ENCODE measurements around the gene ELF2.
"Not testable (repeated sequence)": the region's sequence is repeated elsewhere in the genome, so short reads cannot be mapped to it uniquely, and the experiment has no call there.

ELF2 gene

DNA sequence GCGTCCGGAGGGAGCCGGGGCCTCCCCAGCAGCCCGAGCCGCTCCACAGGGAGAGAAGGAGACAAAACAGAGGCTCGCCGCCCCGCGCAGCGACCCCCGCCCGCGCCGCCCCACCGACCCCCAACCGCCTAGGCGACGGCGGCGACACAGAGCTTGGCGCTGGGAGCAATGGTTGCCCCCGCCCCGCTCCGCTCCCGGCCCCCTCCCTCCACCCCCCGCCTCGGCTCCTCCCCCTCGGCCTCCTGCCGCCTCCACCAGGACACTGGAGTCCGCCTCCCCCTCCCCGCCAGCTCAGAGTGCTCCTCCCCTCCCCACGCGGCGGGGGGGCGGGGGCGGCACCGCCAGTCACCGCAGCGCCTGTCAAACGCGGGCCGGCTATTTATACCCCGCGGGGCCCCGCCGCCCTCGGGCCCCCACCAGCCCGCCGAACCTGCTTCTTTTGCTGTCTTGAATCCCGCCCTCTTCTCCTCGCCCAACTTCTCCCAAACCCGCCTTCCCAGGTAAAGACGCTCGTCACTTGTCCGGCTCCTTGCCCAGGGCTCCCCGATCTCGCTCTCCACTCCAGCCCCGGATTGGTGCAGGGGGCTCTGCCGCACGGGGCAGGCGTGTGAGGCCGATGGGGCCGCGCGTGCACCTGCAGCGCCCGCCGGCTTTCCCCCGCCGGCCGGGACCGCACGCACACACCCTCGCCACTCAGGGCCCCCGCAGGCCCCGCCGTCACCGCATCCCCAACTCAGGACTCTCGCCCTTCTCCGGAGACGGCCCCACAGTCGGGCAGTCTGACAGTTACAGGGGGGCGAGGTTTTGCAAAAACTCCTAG, at the start of gene ELF2:
Gene ELF2, minus strand, starts transcription at position 170 of the 820 bp plus-strand sequence. CDS start 39,517 bp downstream, outside the sequence.
- peak; percentile 97 for DNase-seq (ENCODE audit: low spot score)

DNA sequence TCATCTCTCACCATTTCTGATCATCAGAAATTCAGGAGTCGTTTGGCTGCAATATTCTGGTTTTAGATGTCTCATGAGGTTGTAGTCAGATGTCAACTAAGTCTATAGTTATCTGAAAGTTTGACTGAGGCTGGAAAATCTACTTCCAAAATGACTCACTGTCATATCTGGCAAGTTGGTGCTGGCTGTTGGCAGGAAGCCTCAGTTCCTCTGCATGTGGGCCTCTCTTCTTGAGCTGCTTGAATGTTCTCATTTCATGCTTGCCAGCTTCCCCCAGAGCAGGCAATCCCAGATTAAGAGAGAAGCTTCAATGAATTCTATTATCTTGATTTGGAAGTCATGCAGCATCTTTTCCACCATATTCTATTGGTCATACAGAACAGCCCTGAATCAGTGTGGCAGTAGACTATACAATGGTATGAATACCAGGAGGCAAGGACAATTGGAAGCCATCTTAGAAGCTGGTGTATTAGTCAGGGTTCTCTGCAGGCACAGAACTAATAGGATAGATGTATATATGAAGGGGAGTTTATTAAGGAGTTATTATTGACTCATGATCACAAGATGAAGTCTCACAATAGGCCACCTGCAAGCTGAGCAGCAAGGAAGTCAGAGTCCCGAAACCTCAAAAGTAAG, 46.8 kb upstream of the ELF2 start:
- DNase-seq (ENCODE audit: low spot score), result no peak

DNA sequence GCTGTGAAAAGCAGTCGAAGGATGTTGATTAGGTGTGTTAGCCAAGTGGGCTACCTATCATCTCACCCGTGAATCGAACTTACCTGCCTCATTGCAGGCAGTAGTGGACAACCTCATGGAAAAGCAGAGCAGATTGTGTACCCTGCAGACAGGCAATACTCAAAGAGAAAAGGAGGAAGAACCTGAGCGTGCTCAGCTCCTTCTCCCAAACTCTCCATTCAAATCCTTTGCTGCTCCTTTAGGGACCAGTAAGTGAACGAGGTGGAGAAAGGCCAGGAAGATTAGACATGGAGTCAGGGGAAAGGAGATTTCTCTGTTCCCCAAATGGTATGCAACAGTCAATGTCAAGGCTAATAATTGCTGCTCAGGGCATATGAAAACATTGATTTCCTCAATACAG, 45.2 kb upstream of the ELF2 start:
- no peak for DNase-seq (ENCODE audit: low spot score)

DNA sequence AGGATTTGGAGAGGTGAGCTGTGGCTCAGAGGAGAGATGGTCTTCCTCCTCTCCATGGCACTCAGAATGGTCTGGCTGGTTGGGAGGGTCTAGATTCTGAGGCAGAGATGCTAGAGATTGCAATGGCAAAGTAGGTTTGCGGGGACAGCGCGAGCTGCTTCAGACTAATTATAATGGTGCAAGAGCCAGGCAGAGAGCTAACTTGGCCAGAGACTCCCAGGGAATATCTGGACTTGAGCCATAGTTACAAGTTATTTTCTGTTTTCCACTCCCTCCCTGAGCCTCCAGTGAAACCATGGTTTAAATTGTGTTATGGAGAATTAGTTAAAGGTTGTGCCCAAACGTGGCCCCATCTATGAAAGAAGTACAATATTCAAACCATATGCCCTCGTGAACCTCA, 44.7 kb upstream of the ELF2 start:
- no peak for DNase-seq (ENCODE audit: low spot score)

DNA sequence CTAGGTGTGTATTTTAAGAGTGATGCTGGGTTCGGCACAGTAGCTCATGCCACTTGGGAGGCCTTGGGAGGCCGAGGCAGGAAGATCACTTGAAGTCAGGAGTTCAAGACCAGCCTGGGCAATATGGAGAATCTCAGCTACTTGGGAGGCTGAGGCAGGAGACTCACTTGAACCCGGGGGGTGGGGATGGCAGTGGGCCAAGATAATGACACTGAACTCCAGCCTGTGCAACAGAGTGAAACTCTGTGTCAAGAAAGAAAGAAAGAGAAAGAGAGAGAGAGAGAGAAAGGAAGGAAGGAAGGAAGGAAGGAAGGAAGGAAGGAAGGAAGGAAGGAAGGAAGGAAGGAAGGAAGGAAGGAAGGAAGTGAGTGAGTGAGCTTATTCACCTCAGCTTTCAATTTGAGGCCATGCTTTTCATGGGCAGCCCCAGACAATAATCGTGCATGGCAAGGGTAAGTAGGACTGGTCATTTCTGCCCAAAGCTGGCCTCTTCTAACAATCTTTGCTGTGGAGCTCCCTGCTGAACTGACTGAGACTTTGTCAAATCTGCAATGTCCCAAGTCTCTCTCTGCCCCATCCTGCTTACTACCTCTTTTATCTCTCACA, 42.5 kb upstream of the ELF2 start:
- DNase-seq (ENCODE audit: low spot score), result no peak

DNA sequence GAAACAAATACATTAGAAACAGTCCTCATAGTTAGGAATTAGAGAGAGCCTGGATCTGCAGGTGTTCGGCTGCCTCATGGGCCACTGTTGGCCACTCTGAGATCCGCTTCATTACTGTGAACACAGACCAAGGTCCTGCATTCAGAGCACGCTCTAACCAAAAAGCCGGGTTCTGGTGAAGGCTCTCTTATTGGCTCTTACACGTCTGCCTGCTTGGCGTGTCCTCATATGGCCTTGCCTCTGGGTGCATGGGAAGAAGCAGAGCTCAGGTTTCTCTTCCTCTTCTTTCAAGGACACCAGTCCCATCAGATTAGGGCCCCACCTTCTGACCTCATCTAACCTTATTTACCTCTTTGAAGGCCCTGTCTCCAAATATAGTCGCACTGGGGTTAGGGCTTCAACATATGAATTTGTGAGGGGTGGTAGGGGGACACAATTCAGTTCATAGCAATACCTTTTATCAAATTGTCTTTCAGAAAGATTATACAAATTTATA, 37.1 kb upstream of the ELF2 start:
- DNase-seq (ENCODE audit: low spot score), result no peak

DNA sequence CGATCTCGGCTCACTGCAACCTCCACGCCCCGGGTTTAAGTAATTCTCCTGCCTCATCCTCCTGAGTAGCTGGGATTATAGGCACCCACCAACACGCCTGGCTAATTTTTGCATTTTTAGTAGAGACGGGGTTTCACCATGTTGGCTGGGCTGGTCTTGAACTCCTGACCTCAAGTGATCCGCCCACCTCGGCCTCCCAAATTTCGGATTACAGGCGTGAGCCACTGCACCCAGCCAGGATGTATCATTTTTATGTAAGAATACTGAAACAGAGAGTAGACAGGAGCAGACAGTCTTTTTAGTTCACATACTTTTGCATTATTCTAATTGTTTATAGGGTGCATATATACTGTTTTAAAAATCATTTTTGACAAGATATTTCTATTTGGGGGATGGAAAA, 36.6 kb upstream of the ELF2 start:
- not testable (repeated sequence) for DNase-seq (ENCODE audit: low spot score)

DNA sequence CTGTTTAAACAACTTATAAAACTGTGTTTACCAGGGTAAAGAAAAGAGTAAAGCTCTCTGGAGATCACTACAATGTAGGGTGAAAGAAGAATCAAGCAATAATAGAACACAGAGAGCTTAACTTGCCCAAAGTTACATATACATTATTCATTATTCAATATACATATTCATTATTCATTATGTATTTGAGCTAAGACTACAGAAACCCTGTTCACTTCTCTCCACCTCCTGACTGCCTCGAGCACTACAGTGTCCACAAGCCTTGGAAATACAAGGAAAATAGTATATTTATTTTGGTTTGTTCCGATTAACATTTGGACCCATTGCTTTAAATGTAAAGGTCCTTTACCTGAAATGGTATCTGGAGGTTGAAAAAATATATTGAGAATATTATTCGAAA, 35.9 kb upstream of the ELF2 start:
- DNase-seq (ENCODE audit: low spot score), result no peak

DNA sequence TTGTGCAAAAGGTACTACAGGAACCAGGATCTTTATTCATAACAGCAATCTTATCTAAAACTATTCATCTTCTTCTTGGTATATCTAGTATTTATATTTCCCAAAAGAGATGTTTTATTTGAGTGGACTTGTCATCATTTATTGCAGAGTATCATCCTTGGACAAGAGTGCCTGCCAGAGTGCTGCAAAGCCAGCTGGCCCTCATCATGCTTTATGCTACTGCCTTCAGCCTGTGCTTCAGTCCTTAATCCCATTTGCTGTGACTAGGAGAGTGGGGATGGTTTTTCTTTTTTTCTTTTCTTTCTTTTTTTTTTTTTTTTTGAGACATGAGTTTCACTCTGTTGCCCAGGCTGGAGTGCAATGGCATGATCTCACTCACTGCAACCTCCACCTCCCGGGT, 33.5 kb upstream of the ELF2 start:
- DNase-seq (ENCODE audit: low spot score), result no peak

DNA sequence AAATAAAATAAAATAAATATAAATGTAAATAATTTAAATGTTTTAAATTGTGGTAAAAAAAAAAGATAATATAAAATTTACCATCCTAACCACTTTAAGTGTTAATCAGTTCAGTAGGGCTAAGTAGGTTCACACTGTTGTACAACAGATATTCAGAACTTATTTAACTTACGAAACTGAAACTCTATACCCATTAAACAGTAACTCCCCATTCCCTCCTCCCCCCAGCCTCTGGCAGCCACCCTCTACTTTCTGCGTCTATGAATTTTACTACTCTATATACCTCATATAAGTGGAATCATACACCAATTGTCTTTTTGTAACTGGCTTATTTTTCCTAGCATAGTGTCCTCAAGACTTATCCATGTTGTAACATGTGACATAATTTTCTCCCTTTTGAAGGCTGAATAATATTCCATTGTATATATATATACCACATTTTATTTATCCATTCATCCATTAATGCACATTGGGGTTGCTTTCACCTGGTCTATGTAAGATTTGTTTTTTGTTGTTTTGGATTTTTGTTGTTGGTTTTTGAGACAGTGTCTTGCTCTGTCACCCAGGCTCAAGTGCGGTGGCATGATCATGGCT, 32.5 kb upstream of the ELF2 start:
- no peak for DNase-seq (ENCODE audit: low spot score)

DNA sequence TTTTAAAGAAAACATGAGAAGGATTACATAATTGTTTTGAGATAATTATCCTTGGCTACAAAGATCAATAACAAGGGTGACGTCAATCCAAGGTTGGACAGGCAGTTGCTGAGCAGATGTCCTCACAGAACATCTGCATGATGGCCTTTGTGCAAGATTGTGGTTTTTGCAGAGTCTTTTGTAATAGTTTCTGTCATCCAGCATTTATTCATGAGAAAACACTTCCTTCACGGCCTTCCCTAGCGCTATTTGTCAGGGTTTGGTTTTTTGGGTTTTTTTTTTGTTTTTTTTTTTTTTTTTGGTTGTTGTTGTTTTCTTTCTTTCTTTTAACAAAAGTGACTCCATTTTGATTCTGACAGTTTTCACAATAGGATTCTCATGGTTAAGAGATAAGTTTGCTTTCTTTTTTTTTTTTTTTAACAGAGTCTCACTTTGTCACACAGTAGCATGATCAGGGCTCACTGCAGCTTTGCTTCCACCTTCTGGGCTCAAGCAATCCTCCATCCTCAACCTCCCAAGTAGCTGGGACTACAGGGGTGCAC, 31.5 kb upstream of the ELF2 start:
- DNase-seq (ENCODE audit: low spot score), result no peak

DNA sequence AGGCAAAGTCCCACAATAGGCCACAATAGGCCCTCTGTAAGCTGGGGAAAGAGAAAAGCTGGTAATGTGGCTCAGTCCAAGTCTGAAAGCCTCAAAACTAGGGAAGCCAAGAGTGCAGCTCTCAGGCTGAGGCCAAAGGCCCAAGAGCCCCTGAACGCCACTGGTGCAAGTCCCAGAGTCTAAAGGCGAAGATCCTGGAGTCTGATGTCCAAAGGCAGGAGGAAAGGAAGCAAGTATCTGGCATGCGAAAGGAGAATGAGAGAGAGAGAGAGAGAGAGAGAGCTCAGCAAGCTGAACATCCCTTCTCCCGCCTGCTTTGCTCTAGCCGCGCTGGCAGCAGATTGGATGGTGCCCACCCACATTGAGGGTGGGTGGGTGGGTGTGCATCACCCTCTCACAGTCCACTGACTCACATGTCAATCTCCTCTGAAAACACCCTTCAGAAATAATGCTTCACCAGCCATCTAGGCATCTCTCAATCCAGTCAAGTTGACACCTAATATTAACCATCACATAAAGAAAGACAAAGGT, 30.9 kb upstream of the ELF2 start:
- no peak for DNase-seq (ENCODE audit: low spot score)

DNA sequence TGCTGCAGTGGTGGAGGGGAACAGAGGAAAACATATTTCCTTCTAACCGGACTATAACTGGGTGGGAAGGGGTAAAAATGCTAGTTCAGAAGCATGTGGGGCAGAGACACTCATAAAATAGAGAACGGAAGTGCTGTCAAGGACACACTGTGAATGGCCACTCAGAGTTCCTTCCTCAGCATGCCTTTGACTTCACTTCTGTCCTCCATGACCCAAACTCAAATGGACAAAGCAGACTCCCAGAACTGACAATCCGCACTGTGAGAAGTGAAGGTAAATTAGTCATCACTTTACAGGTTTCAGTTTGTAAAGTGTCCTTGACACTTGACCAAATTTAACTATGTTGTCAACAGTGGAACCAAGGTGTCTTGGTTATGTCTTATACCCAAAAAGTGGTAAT, 30.2 kb upstream of the ELF2 start:
- DNase-seq (ENCODE audit: low spot score), result no peak

DNA sequence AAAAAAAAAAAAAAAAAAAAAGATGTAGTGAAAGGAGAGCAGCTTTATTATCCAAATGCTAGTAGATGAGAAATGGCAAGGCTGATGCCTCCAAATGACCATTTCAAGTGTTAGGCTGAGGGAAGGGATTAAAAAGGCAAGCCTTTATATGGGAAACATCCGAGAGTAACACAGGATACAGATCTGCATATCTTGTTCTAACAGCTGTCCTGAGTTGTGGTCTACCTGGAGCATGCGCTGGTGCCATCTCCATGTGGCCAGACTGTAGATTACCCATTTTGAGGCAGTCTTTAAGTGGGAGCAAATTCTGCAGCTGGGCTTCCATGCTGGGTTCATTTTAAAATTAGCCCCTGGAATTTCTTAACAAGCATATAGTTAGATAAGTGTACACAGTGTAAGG, 26.0 kb upstream of the ELF2 start:
- DNase-seq (ENCODE audit: low spot score), result no peak

DNA sequence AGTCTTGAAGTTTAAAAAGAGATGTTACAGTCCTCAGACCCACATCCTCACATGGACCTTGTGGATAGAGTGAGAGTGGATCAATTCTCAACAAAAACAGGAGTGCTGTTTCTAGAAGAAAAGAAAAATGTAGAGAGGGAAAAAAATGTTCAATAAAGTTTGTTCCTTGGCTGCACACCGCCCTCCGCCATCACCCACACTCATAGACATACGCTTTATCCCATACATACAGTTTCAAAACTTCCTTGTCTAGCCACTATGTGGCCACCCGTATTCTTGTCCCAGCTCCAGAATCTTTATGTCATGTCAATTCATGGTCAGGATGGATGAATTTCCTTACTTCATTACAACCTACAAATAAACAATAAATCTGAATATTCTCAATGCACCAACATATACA, 23.5 kb upstream of the ELF2 start:
- DNase-seq (ENCODE audit: low spot score), result no peak

DNA sequence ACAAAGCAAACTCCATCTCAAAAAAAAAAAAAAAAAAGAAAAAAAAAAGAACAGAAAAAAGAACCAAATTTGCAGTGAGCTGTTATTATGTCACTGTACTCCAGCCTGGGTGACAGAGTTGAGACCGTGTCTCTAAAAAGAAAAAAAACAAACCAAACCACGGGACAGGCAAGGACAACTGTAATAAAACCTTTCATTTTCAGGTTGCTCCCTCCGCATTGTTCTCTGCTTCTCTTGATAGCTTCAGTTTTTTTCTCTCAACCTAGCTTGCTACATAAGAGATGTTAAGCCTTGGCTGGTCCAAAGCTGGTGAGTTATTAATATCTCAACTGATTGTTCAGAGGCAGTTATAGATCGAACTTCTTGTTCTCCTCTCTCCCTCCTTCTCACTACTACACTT, 23.1 kb upstream of the ELF2 start:
- DNase-seq (ENCODE audit: low spot score), result no peak

DNA sequence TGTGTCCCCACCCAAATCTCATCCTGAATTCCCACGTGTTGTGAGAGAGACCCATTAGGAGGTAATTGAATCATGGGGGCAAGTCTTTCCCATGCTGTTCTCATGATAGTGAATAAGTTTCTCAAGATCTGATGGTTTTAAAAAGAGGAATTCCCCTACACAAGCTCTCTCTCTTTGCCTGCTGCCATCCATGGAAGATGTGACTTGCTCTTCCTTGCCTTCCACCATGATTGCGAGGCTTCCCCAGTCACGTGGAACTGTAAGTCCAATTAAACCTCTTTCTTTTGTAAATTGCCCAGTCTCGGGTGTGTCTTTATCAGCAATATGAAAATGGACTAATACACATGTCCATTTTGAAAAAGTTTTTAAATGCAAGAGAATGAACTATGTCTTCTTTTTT, 20.2 kb upstream of the ELF2 start:
- DNase-seq (ENCODE audit: low spot score), result not testable (repeated sequence)

DNA sequence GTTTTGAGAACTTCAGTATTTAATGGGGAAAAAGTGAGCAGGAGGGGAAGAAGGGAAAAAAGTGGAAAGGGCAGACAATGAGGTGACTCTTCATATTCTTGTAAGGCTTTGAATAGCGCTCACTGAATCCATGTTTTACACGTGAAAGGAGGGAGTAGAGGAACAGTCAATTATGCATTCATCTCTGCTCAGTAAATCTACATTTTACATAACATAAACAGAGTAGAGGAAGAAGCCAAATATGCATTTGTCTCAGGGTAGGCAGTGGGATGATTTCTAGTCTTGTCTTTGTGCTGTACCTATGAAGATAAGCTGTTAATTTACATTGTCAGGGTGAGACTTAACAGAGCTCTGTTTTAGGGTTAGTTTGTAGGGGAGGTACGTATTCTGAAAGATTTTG, 19.4 kb upstream of the ELF2 start:
- no peak for DNase-seq (ENCODE audit: low spot score)

DNA sequence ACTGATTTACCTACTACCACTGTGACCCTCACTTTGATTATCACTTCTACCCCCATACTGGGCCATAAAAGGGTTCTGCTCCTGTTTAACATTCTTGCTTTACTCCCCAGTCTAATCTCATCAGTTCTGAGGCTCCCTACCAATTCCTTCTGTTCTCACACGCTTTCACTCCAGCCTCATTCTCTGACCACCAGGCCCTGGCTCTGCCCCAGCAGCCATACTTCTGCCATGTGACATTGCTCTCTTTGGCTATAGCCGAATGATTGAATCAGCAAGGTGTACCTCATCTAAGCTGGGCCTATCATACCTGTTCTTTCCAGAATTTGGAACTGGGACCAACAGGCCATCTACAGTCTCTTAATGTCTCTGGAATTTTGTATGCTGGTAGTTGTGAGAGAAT, 14.4 kb upstream of the ELF2 start:
- DNase-seq (ENCODE audit: low spot score), result no peak

DNA sequence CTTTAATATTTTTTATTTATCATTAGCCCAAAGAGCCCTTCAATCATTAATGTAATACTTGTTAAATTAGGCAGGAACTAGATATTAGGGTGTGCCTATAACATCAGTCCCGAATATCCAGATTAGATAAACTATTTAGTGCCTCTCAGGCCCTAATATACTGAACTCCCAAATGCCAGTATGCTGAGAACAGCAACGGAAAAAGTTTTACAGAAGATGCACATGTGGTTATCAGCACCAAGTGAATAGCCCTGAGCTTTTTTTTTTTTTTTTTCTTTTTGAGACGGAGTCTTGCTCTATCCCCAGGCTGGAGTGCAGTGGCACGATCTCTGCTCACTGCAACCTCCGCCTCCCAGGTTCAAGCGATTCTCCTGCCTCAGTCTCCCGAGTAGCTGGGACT, 13.0 kb upstream of the ELF2 start:
- DNase-seq (ENCODE audit: low spot score), result no peak

DNA sequence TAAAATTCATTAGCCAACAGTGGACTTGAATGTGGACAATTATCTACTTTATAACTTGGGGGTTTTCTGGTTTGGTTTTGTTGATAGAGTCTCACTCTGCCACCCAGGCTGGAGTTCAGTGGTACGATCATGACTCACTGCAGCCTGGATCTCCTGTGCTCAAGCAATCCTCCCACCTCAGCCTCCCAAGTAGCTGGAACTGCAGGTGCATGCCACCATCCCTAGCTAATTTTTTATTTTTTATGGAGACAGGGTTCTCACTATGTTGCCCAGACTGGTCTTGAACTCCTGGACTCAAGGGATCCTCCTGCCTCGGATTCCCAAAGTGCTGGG, 12.4 kb upstream of the ELF2 start:
- no peak for DNase-seq (ENCODE audit: low spot score)

DNA sequence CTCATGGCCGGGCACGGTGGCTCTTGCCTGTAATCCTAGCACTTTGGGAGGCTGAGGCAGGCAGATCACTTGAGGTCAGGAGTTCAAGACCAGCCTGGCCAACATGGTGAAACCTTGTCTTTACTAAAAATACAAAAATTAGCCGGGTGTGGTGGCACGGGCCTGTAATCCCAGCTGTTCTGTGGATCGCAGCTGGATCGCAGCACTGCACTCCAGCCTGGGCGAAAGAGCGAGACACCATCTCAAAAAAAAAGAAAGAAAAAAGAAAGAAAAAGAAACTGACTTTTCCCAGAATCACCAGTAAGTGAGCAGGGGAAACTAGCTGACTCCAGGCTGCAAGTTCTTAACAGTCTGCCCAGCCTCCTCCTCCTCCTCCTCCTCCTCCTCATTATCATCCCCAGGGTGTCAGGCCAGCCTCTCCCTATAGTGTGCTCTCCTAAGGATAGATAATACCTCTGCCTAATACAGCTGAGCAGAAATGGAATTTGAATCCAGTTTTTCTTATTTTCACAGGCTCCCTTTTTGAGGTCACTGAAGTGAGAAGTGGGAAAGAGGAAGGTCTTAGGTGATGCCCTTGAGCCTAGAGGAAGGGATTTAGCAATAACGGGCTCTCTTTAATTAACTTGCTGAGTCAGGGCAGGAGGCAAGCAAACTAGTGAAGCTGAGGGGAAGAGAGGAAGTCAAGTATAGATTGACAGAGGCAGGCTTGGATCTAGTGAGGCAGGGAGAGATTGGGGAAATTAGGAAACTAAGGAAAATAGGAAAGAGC, 11.8 kb upstream of the ELF2 start:
- peak; percentile 24 for DNase-seq (ENCODE audit: low spot score)

Data from putamen (tissue), 1 donor.